GM12891 (cell line): ENCODE data around the gene AXIN2.
"Not testable (repeated sequence)": the region's sequence is repeated elsewhere in the genome, so short reads cannot be mapped to it uniquely, and the experiment has no call there.

Experiments used
- POLR2A ChIP-seq: IDR thresholded peaks from 2 replicates; pipeline ENCODE4 v1.6.1; 2011; ENCODE audit warnings: low read depth, low read length, control low read depth
- POLR2AphosphoS5 ChIP-seq: IDR thresholded peaks from 2 replicates; pipeline ENCODE4 v1.6.1; 2011; ENCODE audit warnings: low read depth, low read length, control low read depth
- SPI1 ChIP-seq: IDR thresholded peaks from 2 replicates; pipeline ENCODE4 v1.6.1; 2011; ENCODE audit warnings: low read depth, low read length, control low read depth
- TAF1 ChIP-seq: IDR thresholded peaks from 2 replicates; pipeline ENCODE4 v1.6.1; 2011; ENCODE audit warnings: low read depth, low read length, control low read depth

DNA sequence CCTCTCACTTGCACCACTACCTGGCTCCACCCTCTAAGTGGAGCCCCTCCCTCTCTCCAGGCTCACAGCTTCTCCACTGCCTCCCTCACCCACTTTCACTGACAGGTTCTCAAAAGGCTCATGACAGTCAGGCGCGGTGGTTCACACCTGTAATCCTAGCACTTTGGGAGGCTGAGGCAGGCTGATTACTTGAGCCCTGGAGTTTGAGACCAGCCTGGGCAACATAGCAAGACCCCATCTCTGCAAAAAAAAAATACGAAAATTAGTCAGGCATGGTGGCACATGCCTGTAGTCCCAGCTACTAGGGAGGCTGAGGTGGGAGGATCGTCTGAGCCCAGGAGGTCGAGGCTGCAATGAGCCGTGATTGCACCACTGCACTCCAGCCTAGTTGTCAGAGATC, 56.8 kb downstream of the AXIN2 start:
- TF ChIP-seq POLR2AphosphoS5, POLR2A, TAF1, SPI1: not testable (repeated sequence)
